Transverse colon (tissue), 4 donors: ENCODE data around the gene NID1. TPM values are rescaled to one million over a fixed set of nuclear protein-coding genes. Genes with fewer than 3 reads are reported as not detected.
"Not testable (repeated sequence)": the region's sequence is repeated elsewhere in the genome, so short reads cannot be mapped to it uniquely, and the experiment has no call there.

Experiments used
- DNase-seq: peaks from one replicate; pipeline ENCODE4 v3.0.0-alpha.2; 2019
- H3K27ac ChIP-seq, 4 donors: fragments of 200-600 bp; sonication (generic); 2 replicates each; pipeline ENCODE4 v1.5.1; 2016 to 2018; ENCODE audit warnings: inconsistent platforms in 4 of 4
- H3K27me3 ChIP-seq: fragments of 200-600 bp; sonication (generic); 2 replicates; pipeline ENCODE4 v1.5.1; 2017; ENCODE audit warnings: inconsistent platforms
- H3K36me3 ChIP-seq, 4 donors: fragments of 200-600 bp; sonication (generic); 2 replicates each; pipeline ENCODE4 v1.5.1; 2017 to 2019; ENCODE audit warnings: inconsistent platforms in 4 of 4
- H3K4me1 ChIP-seq, 4 donors: fragments of 200-600 bp; sonication (generic); 2 replicates each; pipeline ENCODE4 v1.5.1; 2017 to 2020; ENCODE audit warnings: inconsistent platforms in 4 of 4
- H3K4me3 ChIP-seq, 4 donors: fragments of 200-600 bp; sonication (generic); 1 replicate in 1 of 4; 2 replicates in 3 of 4; pipeline versions ENCODE4 v1.5.1 to v1.6.1; 2017 to 2019; ENCODE audit warnings: inconsistent platforms in 4 of 4
- H3K9me3 ChIP-seq, 2 donors: fragments of 200-600 bp; sonication (generic); 2 replicates each; pipeline ENCODE4 v1.5.1; 2017 to 2019; ENCODE audit warnings: inconsistent platforms in 2 of 2
- CTCF ChIP-seq, 5 experiments: fragments of 200-600 bp in 3 of 5; fragments of 450-650 bp in 2 of 5; sonication (generic) in 3 of 5; IDR thresholded peaks; 1 replicate in 2 of 5; 2 replicates in 3 of 5; pipeline ENCODE4 v1.5.1; 2016 to 2017; ENCODE audit warnings: antibody characterized with exemption in 5 of 5, inconsistent platforms in 3 of 5, mild to moderate bottlenecking in 2 of 5, moderate library complexity in 1 of 5
- EP300 ChIP-seq: sonication (generic); formaldehyde crosslinking; IDR thresholded peaks from one replicate; pipeline ENCODE4 v1.6.1; 2017; ENCODE audit warnings: antibody characterized with exemption, low read depth
- POLR2A ChIP-seq: fragments of 450-650 bp; IDR thresholded peaks from one replicate; pipeline ENCODE4 v1.6.1; 2016; ENCODE audit warnings: antibody characterized with exemption, mild to moderate bottlenecking, moderate library complexity
- POLR2AphosphoS5 ChIP-seq, 3 donors: sonication (generic); formaldehyde crosslinking; IDR thresholded peaks; one replicate each; pipeline ENCODE4 v1.6.1; 2016; ENCODE audit warnings: antibody characterized with exemption in 3 of 3
- WGBS, 2 donors: methylation state at CpG; one replicate each; pipeline ENCODE4 v1.1.5; 2018; ENCODE audit warnings: low coverage in 1 of 2; 5-methylcytosine and 5-hydroxymethylcytosine counted together
- in situ Hi-C, 4 donors: fragments of 200-750 bp; cut with MboI; loops; one replicate each; pipeline versions ENCODE4 v1.15.0 to v1.15.1; 2017; ENCODE audit warnings: low sequenced_read_pairs in 3 of 4, low pct_ligation_motif_present in 1 of 4, low pct_unique_long_range_greater_than_20kb in 1 of 4
- intact Hi-C: fragments of 100-400 bp; cut with DNase I; formaldehyde crosslinking; loops from one replicate; pipeline ENCODE4 v1.15.1; 2023; ENCODE audit warnings: low total_unique reads
- total RNA-seq, 4 donors: library from RNA; depleted of rRNA; stranded (reverse); fragments of >200 nt; gene quantifications; one replicate each; pipeline ENCODE4 v1.1.0, GENCODE V29; 2016

Gene NID1
- total RNA-seq, 4 donors from 2014 or later: 42.7 to 133 (median 63.5) TPM

- in situ Hi-C loops (no loop called here), intact Hi-C loops (no loop called here)
- H3K9me3 ChIP-seq: no peaks in the 10 kb centered on the region
- TF ChIP-seq POLR2A (no peak), CTCF (IDR thresholded peaks at IDR 0.05) (no peak), EP300 (no peak), POLR2AphosphoS5 (IDR thresholded peaks at IDR 0.05) (no peak)
- no peak overlapping the region for H3K27ac ChIP-seq
- no peaks in the 10 kb centered on the region for H3K27me3 ChIP-seq
- 90 to 91% methylated on average over 1 to 2 of the region's 2 CpGs for WGBS, 2 donors
- no peak overlapping the region for H3K4me3 ChIP-seq
- H3K36me3 ChIP-seq: no peaks in the 10 kb centered on the region
- no peak for DNase-seq
- H3K4me1 ChIP-seq: peaks cover 0 to 5% (median 0%) of the 10 kb centered on the region in 4 donors
Observed at GRCh38 chr1:236078993-236079392, 14.1 kb upstream of the NID1 start.

GRCh38 chr1:236078077-236078476 is 13.2 kb upstream of the NID1 start:
- intact Hi-C loops, in situ Hi-C loops, H3K27me3 ChIP-seq, H3K27ac ChIP-seq, H3K36me3 ChIP-seq, DNase-seq, H3K4me1 ChIP-seq, H3K9me3 ChIP-seq, H3K4me3 ChIP-seq: not testable (repeated sequence)
- 92 to 94% methylated on average over 4 of the region's 4 CpGs for WGBS, 2 donors

- DNase-seq: no peak
- no peaks in the 10 kb centered on the region for H3K4me1 ChIP-seq
- in situ Hi-C loops (no loop called here), intact Hi-C loops (no loop called here)
- WGBS, 2 donors: 46 to 57% methylated on average over 2 to 4 of the region's 4 CpGs
- no peaks in the 10 kb centered on the region for H3K27me3 ChIP-seq
- H3K27ac ChIP-seq: no peak overlapping the region
- no peak overlapping the region for H3K4me3 ChIP-seq
- no peaks in the 10 kb centered on the region for H3K36me3 ChIP-seq
- TF ChIP-seq POLR2AphosphoS5 (IDR thresholded peaks at IDR 0.05) (no peak), CTCF (IDR thresholded peaks at IDR 0.05) (no peak), EP300 (no peak), POLR2A (no peak)
- H3K9me3 ChIP-seq: peaks cover 0 to under 1% of the 10 kb centered on the region in 2 donors
Observed at GRCh38 chr1:236075848-236076247, 11.0 kb upstream of the NID1 start.

- H3K4me1 ChIP-seq: peaks cover 0 to 3% (median 0%) of the 10 kb centered on the region in 4 donors
- H3K4me3 ChIP-seq: no peak overlapping the region
- no peaks in the 10 kb centered on the region for H3K36me3 ChIP-seq
- in situ Hi-C loops: no loop called here
- no peaks in the 10 kb centered on the region for H3K27me3 ChIP-seq
- H3K9me3 ChIP-seq: peaks cover 0 to 4% of the 10 kb centered on the region in 2 donors
- no peak for DNase-seq
- 65 to 79% methylated on average over 3 to 4 of the region's 4 CpGs for WGBS, 2 donors
- intact Hi-C loops: no loop called here
- no peak overlapping the region for H3K27ac ChIP-seq
- no peak for TF ChIP-seq POLR2A
- no peak for TF ChIP-seq EP300
- no peak for TF ChIP-seq CTCF (IDR thresholded peaks at IDR 0.05)
Observed at GRCh38 chr1:236073307-236073897, 8.5 kb upstream of the NID1 start.

GRCh38 chr1:236072001-236072400 is 7.1 kb upstream of the NID1 start:
- Histone ChIP-seq H3K36me3 (no peaks in the 10 kb centered on the region), H3K27me3 (no peaks in the 10 kb centered on the region), H3K4me3 (no peak overlapping the region), H3K9me3 (peaks cover 0 to 4% of the 10 kb centered on the region in 2 donors), H3K27ac (no peak overlapping the region), H3K4me1 (peaks cover 0 to 7% (median 2%) of the 10 kb centered on the region in 4 donors)
- 85 to 96% methylated on average over 5 of the region's 5 CpGs for WGBS, 2 donors
- no peak for DNase-seq
- TF ChIP-seq EP300: no peak
- TF ChIP-seq POLR2AphosphoS5 (IDR thresholded peaks at IDR 0.05): no peak
- TF ChIP-seq POLR2A: no peak
- TF ChIP-seq CTCF (IDR thresholded peaks at IDR 0.05): no peak
- intact Hi-C loops (no loop called here), in situ Hi-C loops (no loop called here)
